Prostate gland (tissue), 2 donors: ENCODE measurements around the gene XYLT2.

ENCODE experiments used
- CTCF ChIP-seq, 4 experiments: fragments of 200-600 bp in 2 of 4; fragments of 450-650 bp in 2 of 4; sonication (generic) in 2 of 4; IDR thresholded peaks; 1 replicate in 3 of 4; 2 replicates in 1 of 4; pipeline ENCODE4 v1.5.1; 2016 to 2019; ENCODE audit warnings: antibody characterized with exemption in 4 of 4, mild to moderate bottlenecking in 2 of 4, moderate library complexity in 2 of 4
- POLR2A ChIP-seq: fragments of 450-650 bp; IDR thresholded peaks from one replicate; pipeline ENCODE4 v1.6.1; 2016; ENCODE audit warnings: antibody characterized with exemption, mild to moderate bottlenecking
- POLR2AphosphoS5 ChIP-seq: sonication (generic); formaldehyde crosslinking; IDR thresholded peaks from one replicate; pipeline ENCODE4 v1.6.1; 2017; ENCODE audit warnings: antibody characterized with exemption

- TF ChIP-seq CTCF (IDR thresholded peaks at IDR 0.05) (no peak), POLR2AphosphoS5 (peak; percentile 34), POLR2A (no peak)
Observed at GRCh38 chr17:50304781-50305404, 41.0 kb upstream of the XYLT2 start.
